GM12878 (cell line): ENCODE results near the gene JTB. TPM values are rescaled to one million over a fixed set of nuclear protein-coding genes. Genes with fewer than 3 reads are reported as not detected.

ENCODE experiments used
- ATAC-seq: fragments of 200-7000 bp; cut with Tn5 transposase; 3 replicates; pipeline ENCODE4 v1.9.1; 2020; ENCODE audit warnings: mild to moderate bottlenecking, moderate library complexity
- BruUV-seq: library from RNA; stranded (reverse); fragments of 400-500 nt; replicated peaks from 2 replicates; lab custom pipeline; 2021; lab: Mats Ljungman, UMichigan
- CTCF ChIA-PET: fragments of 300-600 bp; sonication (Branson Sonifier 250); formaldehyde crosslinking; extraction: SDS; loops from one replicate; lab custom pipeline; 2021; ENCODE audit warnings: inconsistent platforms; lab: Yijun Ruan, JAX
- POLR2A ChIA-PET: fragments of 350-600 bp; formaldehyde crosslinking; extraction: SDS; loops from one replicate; lab custom pipeline; 2021; ENCODE audit warnings: inconsistent platforms; lab: Charles Lee
- RAD21 ChIA-PET: fragments of 300-600 bp; sonication (Branson Sonifier 250); formaldehyde crosslinking; loops from one replicate; lab custom pipeline; 2023; ENCODE audit warnings: antibody characterized with exemption; ENCODE audit not compliant: unreplicated experiment; lab: Charles Lee
- SMC1A ChIA-PET: fragments of 300-600 bp; sonication (Branson Sonifier 250); formaldehyde crosslinking; loops from one replicate; lab custom pipeline; 2023; ENCODE audit not compliant: unreplicated experiment, uncharacterized antibody; lab: Charles Lee
- DNase-seq: peaks from one replicate; pipeline ENCODE4 v3.0.0-alpha.2; 2011; ENCODE audit warnings: low read depth, low spot score
- FAIRE-seq: peaks from 3 replicates; lab custom pipeline; 2011; peaks lifted over from hg19 to GRCh38; lab: Jason Lieb, UNC
- H2AFZ ChIP-seq: 2 replicates; pipeline ENCODE4 v1.6.0; 2011; ENCODE audit warnings: low read depth, low read length, control low read depth; ENCODE audit not compliant: control insufficient read depth
- H3K27ac ChIP-seq: 2 replicates; pipeline ENCODE4 v1.5.1; 2011; ENCODE audit warnings: control low read depth; ENCODE audit not compliant: control insufficient read depth, insufficient read depth
- H3K27me3 ChIP-seq, 2 experiments: replicated peaks in 1 of 2; 2 replicates each; pipeline versions ENCODE4 v1.6.0 to v1.6.1; 2011; ENCODE audit warnings: low read length in 1 of 2; ENCODE audit not compliant: control insufficient read depth in 2 of 2, insufficient read depth in 2 of 2
- H3K36me3 ChIP-seq, 2 experiments: 2 replicates each; pipeline ENCODE4 v1.5.1; 2011; ENCODE audit warnings: low read length in 1 of 2; ENCODE audit not compliant: control insufficient read depth in 2 of 2, insufficient read depth in 2 of 2
- H3K4me1 ChIP-seq: 2 replicates; pipeline ENCODE4 v1.6.1; 2011; ENCODE audit warnings: mild to moderate bottlenecking, low read length, moderate library complexity, mixed read lengths; ENCODE audit not compliant: control insufficient read depth, insufficient read depth
- H3K4me2 ChIP-seq: 2 replicates; pipeline ENCODE4 v1.6.0; 2011; ENCODE audit warnings: control low read depth; ENCODE audit not compliant: control insufficient read depth, insufficient read depth
- H3K4me3 ChIP-seq: fragments of 200-600 bp; sonication (generic); 2 replicates; pipeline ENCODE4 v1.5.1; 2016
- H3K79me2 ChIP-seq: 2 replicates; pipeline ENCODE4 v1.6.0; 2011; ENCODE audit warnings: low read length; ENCODE audit not compliant: control insufficient read depth, insufficient read depth
- H3K9ac ChIP-seq: 2 replicates; pipeline ENCODE4 v1.8.0; 2011; ENCODE audit warnings: low read length, control low read depth, mixed read lengths; ENCODE audit not compliant: control insufficient read depth, insufficient read depth
- H3K9me3 ChIP-seq: replicated peaks from 3 replicates; pipeline ENCODE4 v1.5.1; 2011; ENCODE audit warnings: mild to moderate bottlenecking, low read length; ENCODE audit not compliant: control insufficient read depth, insufficient read depth
- H4K20me1 ChIP-seq: 2 replicates; pipeline ENCODE4 v1.6.0; 2011; ENCODE audit not compliant: control insufficient read depth, insufficient read depth
- LARP7 ChIP-seq: fragments of 450-650 bp; IDR thresholded peaks from 2 replicates; pipeline ENCODE4 v1.6.1; 2017; ENCODE audit warnings: mild to moderate bottlenecking
- MLLT1 ChIP-seq: fragments of 450-650 bp; IDR thresholded peaks from 2 replicates; pipeline ENCODE4 v1.6.1; 2016; ENCODE audit warnings: mild to moderate bottlenecking
- POLR2AphosphoS2 ChIP-seq: IDR thresholded peaks from 2 replicates; pipeline ENCODE4 v1.6.1; 2011; ENCODE audit warnings: low read depth, mild to moderate bottlenecking, low read length, improper control_type of control experiment, moderate library complexity
- RELB ChIP-seq: fragments of 450-650 bp; IDR thresholded peaks from 2 replicates; pipeline ENCODE4 v1.6.1; 2017; ENCODE audit warnings: low read depth, mild to moderate bottlenecking, moderate library complexity
- SKIL ChIP-seq: fragments of 450-650 bp; IDR thresholded peaks from 2 replicates; pipeline ENCODE4 v1.6.1; 2017; ENCODE audit warnings: mild to moderate bottlenecking, low read depth, inconsistent platforms; ENCODE audit not compliant: poor library complexity, severe bottlenecking
- SMC3 ChIP-seq: IDR thresholded peaks from 2 replicates; pipeline ENCODE4 v1.6.1; 2011; ENCODE audit warnings: low read length, improper control_type of control experiment, borderline replicate concordance
- SPI1 ChIP-seq: IDR thresholded peaks from 2 replicates; pipeline ENCODE4 v1.6.1; 2011; ENCODE audit warnings: low read depth, mild to moderate bottlenecking, low read length, moderate library complexity, borderline replicate concordance; ENCODE audit not compliant: insufficient read depth
- WGBS: methylation state at CpG from one replicate; pipeline ENCODE4 v1.1.6; 2016; ENCODE audit warnings: low lambda C conversion rate; ENCODE audit not compliant: insufficient replicate concordance, insufficient coverage; ENCODE audit errors: missing lambda C conversion rate; 5-methylcytosine and 5-hydroxymethylcytosine counted together
- in situ Hi-C: fragments of 300-500 bp; cut with MboI; formaldehyde crosslinking; loops from 9 replicates; pipeline ENCODE4 v1.14.3; 2018; ENCODE audit warnings: mixed read lengths
- intact Hi-C: fragments of 100-400 bp; cut with micrococcal nuclease; formaldehyde crosslinking; loops from one replicate; pipeline ENCODE4 v1.14.2; 2022; ENCODE audit not compliant: unreplicated experiment
- polyA plus RNA-seq, 11 experiments: library from polyadenylated mRNA; depleted of rRNA in 4 of 11; unstranded in 6 of 11; stranded (reverse) in 5 of 11; fragments of >200 nt; fragmentation: Nextera tagmentation in 4 of 11; fragmentation: Illumina TruSeq in 1 of 11; extraction: Ambion mirVana in 4 of 11; extraction: Trizol in 1 of 11; gene quantifications; 1 replicate in 1 of 11; 2 replicates in 10 of 11; pipeline versions ENCODE4 v1.2.1 to v1.2.3, GENCODE V29; 2011 to 2016; ENCODE audit warnings: inconsistent platforms in 2 of 11, missing spikeins in 2 of 11, low read depth in 1 of 11
- total RNA-seq, 4 experiments: library from RNA; depleted of rRNA in 3 of 4; stranded (reverse); fragments of >200 nt in 3 of 4; fragmentation: Illumina TruSeq in 1 of 4; extraction: Trizol in 1 of 4; gene quantifications; 2 replicates each; pipeline versions ENCODE4 v1.2.1 to v1.2.3, GENCODE V29; 2013 to 2021
- TF ChIP-seq, protein P1 (sequence below): fragments of 450-650 bp; IDR thresholded peaks from 2 replicates; pipeline ENCODE4 v1.6.1; 2017; ENCODE audit warnings: mild to moderate bottlenecking, moderate library complexity

JTB gene
- total and polyA plus RNA-seq, 10 of the 15 experiments (the other 5 are each of a cell fraction or from before 2014, with no cell fraction given): 25.0 to 298 (median 155) TPM

DNA sequence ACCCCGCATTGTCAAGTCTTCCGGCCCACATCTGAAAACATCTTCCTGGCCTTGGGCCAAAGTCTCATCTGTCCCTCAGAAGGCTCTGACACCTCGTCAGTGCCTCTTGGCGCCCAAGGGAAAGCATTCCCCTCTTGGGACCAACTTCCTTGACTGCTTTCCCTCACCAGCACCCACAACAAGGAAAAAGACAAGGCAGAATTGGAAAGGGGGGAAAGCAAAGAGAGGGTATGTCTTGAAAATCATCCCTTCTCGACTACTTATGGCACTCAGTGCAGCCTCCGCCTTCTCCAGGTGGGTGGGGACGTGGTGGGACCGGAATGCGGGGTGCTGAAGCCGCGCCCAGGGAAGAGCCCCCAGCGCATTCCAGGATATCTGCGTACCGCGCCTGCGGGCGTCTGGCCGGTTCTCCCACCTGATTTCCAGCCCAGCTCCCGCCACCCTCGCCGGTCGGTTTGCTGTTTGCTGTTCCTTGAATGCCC lies 13.6 kb downstream of the JTB start:
- Histone ChIP-seq H3K36me3 (peaks cover 9 to 15% of the 10 kb centered on the region in 2 experiments), H3K4me2 (peak overlapping the region; percentile 92), H3K4me1 (peaks cover 18% of the 10 kb centered on the region), H3K4me3 (peak overlapping the region; percentile 88), H3K79me2 (peaks cover 57% of the 10 kb centered on the region), H3K27ac (peak overlapping the region; percentile 93), H4K20me1 (no peaks in the 10 kb centered on the region; the same call in 1 of the 2 replicates), H3K9me3 (no peaks in the 10 kb centered on the region), H2AFZ (peak overlapping the region; percentile 75), H3K27me3 (no peaks in the 10 kb centered on the region), H3K9ac (peak overlapping the region; percentile 98)
- CTCF ChIA-PET: interaction anchor here (0.9 to 7.1 kb wide), 7 partner anchors 13 to 180 kb away, joined by 3 to 64 read pairs (median 20); partner anchors contain the start of genes DENND4B, GATAD2B, JTB and RAB13
- POLR2A ChIA-PET: interaction anchor here (0.6 to 10.0 kb wide), 17 partner anchors 9 to 329 kb away, joined by 3 to 132 read pairs (median 4); partner anchors contain the start of genes DENND4B, GATAD2B, ILF2 and JTB
- no peak for DNase-seq
- peak; percentile 72 for FAIRE-seq
- intact Hi-C loops (no loop called here), in situ Hi-C loops (no loop called here)
- TSS peak; percentile 81 for BruUV-seq
- RAD21 ChIA-PET: interaction anchor here (1.6 to 6.4 kb wide), 6 partner anchors 11 to 159 kb away, joined by 8 to 42 read pairs (median 14); partner anchors contain the start of genes DENND4B, GATAD2B, JTB and RAB13
- no peak for ATAC-seq
- SMC1A ChIA-PET: interaction anchor here (1.8 to 7.7 kb wide), 3 partner anchors 13 to 167 kb away, joined by 5 to 82 read pairs (median 23); partner anchors contain the start of genes DENND4B and JTB
- WGBS: 2% methylated on average over 22 of the region's 22 CpGs
- TF ChIP-seq LARP7: peak; percentile 50; the same call in 1 of the 2 replicates
- TF ChIP-seq POLR2AphosphoS2: peak; percentile 50; the same call in 1 of the 2 replicates
- TF ChIP-seq, protein P1, sequence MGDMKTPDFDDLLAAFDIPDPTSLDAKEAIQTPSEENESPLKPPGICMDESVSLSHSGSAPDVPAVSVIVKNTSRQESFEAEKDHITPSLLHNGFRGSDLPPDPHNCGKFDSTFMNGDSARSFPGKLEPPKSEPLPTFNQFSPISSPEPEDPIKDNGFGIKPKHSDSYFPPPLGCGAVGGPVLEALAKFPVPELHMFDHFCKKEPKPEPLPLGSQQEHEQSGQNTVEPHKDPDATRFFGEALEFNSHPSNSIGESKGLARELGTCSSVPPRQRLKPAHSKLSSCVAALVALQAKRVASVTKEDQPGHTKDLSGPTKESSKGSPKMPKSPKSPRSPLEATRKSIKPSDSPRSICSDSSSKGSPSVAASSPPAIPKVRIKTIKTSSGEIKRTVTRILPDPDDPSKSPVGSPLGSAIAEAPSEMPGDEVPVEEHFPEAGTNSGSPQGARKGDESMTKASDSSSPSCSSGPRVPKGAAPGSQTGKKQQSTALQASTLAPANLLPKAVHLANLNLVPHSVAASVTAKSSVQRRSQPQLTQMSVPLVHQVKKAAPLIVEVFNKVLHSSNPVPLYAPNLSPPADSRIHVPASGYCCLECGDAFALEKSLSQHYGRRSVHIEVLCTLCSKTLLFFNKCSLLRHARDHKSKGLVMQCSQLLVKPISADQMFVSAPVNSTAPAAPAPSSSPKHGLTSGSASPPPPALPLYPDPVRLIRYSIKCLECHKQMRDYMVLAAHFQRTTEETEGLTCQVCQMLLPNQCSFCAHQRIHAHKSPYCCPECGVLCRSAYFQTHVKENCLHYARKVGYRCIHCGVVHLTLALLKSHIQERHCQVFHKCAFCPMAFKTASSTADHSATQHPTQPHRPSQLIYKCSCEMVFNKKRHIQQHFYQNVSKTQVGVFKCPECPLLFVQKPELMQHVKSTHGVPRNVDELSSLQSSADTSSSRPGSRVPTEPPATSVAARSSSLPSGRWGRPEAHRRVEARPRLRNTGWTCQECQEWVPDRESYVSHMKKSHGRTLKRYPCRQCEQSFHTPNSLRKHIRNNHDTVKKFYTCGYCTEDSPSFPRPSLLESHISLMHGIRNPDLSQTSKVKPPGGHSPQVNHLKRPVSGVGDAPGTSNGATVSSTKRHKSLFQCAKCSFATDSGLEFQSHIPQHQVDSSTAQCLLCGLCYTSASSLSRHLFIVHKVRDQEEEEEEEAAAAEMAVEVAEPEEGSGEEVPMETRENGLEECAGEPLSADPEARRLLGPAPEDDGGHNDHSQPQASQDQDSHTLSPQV: no peak
- TF ChIP-seq SKIL: peak; percentile 86
- no peak for TF ChIP-seq SMC3
- no peak for TF ChIP-seq SPI1
- TF ChIP-seq RELB: peak; percentile 25; the same call in 1 of the 2 replicates
- TF ChIP-seq MLLT1: no peak
